Measurements from ENCODE around the gene ABCC4.
"Not testable (repeated sequence)": the region's sequence is repeated elsewhere in the genome, so short reads cannot be mapped to it uniquely, and the experiment has no call there.

The ABCC4 gene

DNA sequence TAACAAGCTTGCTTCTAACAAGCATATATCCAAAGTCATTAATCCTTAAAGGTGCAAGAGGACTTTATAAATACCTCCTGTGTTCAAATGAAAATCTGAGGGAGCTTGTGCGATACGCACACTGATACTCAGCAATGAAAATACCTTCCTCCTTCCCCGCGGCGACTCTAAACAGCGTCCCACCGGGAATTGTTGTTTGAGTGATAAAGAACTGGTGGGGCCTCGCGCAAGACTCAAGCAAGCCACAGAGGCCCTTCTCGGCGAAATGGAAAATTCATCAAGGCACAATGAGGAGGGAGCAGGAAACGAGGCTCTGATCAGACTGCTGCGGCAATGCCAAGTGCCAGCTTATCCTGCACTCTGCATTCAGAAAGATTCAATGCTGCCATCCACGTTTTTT, 126.7 kb downstream of the ABCC4 start:
- Histone ChIP-seq H3K9ac (ENCODE audit: low read length) (no peak overlapping the region), H3K27me3 (replicated peaks; ENCODE audit: control insufficient read depth, insufficient read depth, low read length) (no peaks in the 10 kb centered on the region), H3K4me1 (ENCODE audit: control insufficient read depth, insufficient read depth, low read length) (no peaks in the 10 kb centered on the region), H3K4me3 (ENCODE audit: low read length) (no peak overlapping the region), H3K36me3 (ENCODE audit: control insufficient read depth, insufficient read depth, low read length, severe bottlenecking) (peaks cover 17% of the 10 kb centered on the region), H3K9me3 (ENCODE audit: control insufficient read depth, low read length) (no peaks in the 10 kb centered on the region)
- DNase-seq (ENCODE audit: low read depth) = no peak

DNA sequence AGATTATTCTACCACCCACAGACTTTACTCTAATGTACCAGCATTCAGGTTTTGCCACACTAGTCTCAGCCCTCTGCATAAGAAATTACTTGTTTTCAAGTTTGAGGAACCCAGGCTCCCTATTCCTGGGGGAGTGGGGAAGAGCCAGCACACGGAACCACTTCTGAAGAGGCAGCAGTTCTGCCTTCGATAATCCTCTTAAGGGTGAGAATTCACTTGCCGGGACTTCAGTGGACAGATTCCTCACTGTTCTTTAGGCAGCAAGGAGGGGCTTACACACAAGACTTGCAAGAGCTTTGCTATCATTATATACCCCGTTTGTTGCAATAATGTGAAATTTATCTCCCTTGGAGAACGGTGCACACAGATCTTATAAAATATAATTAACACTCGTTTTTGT, 133.1 kb downstream of the ABCC4 start:
- no peak overlapping the region for H3K4me3 ChIP-seq (ENCODE audit: low read length)
- H3K4me1 ChIP-seq (ENCODE audit: control insufficient read depth, insufficient read depth, low read length) = no peaks in the 10 kb centered on the region
- H3K9me3 ChIP-seq (ENCODE audit: control insufficient read depth, low read length) = no peaks in the 10 kb centered on the region
- peaks cover 11% of the 10 kb centered on the region for H3K36me3 ChIP-seq (ENCODE audit: control insufficient read depth, insufficient read depth, low read length, severe bottlenecking)
- H3K9ac ChIP-seq (ENCODE audit: low read length) = no peak overlapping the region
- no peak for DNase-seq (ENCODE audit: low read depth)
- H3K27me3 ChIP-seq (replicated peaks; ENCODE audit: control insufficient read depth, insufficient read depth, low read length) = no peaks in the 10 kb centered on the region

DNA sequence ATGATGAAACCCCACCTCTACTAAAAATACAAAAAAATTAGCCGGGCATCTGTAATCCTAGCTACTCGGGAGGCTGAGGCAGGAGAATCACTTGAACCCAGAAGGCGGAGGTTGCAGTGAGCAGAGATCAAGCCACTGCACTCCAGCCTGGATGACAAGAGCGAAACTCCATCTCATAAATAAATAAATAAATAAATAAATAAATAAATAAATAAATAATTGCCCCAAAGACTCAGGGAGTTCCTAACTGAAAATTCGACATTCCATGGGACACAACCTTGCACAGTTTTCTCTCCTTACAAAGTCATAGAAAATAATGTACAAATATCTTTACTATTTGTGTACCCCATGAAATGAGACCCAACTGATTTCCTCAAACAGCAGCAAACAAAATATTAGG, 134.2 kb downstream of the ABCC4 start:
- not testable (repeated sequence) for H3K4me3 ChIP-seq (ENCODE audit: low read length); H3K9me3 ChIP-seq (ENCODE audit: control insufficient read depth, low read length); H3K27me3 ChIP-seq (replicated peaks; ENCODE audit: control insufficient read depth, insufficient read depth, low read length); DNase-seq (ENCODE audit: low read depth); H3K4me1 ChIP-seq (ENCODE audit: control insufficient read depth, insufficient read depth, low read length); H3K9ac ChIP-seq (ENCODE audit: low read length)
- peaks cover 11% of the 10 kb centered on the region for H3K36me3 ChIP-seq (ENCODE audit: control insufficient read depth, insufficient read depth, low read length, severe bottlenecking)

DNA sequence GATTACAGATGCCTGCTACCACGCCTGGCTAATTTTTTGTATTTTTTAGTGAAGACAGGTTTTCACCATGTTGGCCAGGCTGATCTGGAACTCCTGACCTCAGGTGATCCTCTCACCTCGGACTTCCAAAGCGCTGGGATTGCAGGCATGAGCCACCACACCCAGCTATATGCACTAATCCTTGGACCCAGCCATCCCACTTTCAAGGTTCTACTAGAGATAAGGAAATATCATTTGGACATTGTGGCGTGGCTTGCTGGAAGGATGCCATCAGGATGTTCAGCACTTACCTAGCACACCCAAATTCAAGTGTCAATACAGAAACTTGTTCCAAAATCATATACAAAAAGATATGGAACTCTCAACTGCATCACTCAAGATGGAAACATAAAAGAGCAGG, 136.4 kb downstream of the ABCC4 start:
- no peaks in the 10 kb centered on the region for H3K4me1 ChIP-seq (ENCODE audit: control insufficient read depth, insufficient read depth, low read length)
- H3K27me3 ChIP-seq (replicated peaks; ENCODE audit: control insufficient read depth, insufficient read depth, low read length) = no peaks in the 10 kb centered on the region
- no peak overlapping the region for H3K9ac ChIP-seq (ENCODE audit: low read length)
- H3K9me3 ChIP-seq (ENCODE audit: control insufficient read depth, low read length) = no peaks in the 10 kb centered on the region
- DNase-seq (ENCODE audit: low read depth) = no peak
- no peak overlapping the region for H3K4me3 ChIP-seq (ENCODE audit: low read length)
- H3K36me3 ChIP-seq (ENCODE audit: control insufficient read depth, insufficient read depth, low read length, severe bottlenecking) = peaks cover 14% of the 10 kb centered on the region

DNA sequence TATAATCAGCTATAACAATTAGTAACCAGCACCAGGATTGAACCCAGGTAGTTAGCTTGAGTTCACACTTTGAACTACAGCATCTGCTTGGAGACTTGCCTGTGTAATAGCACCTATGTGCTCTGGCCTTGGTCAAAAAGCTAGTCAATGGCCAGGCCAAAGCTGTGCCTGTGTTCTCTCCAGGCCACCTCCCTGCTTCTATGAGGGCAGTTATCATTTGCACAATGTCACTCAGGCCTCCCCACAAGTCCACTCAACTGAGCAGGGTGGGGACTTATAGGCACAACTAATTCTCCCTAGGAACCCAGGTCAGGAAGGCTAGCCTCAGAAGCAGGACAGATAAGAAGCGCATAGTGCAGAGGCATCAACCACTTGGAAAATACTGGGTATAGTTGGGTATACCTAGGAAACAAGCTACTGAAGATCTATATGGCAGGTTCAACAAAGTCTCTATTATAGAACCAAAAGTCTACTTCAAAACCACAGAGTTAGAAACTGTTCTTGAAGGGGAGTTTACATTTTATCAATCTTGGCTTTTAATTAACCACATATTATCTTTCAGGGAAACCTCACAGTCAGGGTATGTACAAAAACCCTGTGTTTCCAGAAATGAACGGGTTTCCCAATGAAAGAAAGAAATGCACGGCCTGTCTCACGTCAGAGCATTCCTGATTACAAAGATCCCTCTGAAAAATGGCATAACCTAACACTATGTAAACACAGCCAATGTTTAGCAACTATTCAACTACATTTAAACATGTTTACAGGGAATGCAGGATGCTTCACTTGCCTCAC, 140.9 kb downstream of the ABCC4 start:
- no peak overlapping the region for H3K4me3 ChIP-seq (ENCODE audit: low read length)
- H3K4me1 ChIP-seq (ENCODE audit: control insufficient read depth, insufficient read depth, low read length) = no peaks in the 10 kb centered on the region
- H3K9ac ChIP-seq (ENCODE audit: low read length) = no peak overlapping the region
- no peaks in the 10 kb centered on the region for H3K27me3 ChIP-seq (replicated peaks; ENCODE audit: control insufficient read depth, insufficient read depth, low read length)
- H3K36me3 ChIP-seq (ENCODE audit: control insufficient read depth, insufficient read depth, low read length, severe bottlenecking) = peaks cover 8% of the 10 kb centered on the region
- H3K9me3 ChIP-seq (ENCODE audit: control insufficient read depth, low read length) = no peaks in the 10 kb centered on the region
- DNase-seq (ENCODE audit: low read depth) = peak; percentile 28

DNA sequence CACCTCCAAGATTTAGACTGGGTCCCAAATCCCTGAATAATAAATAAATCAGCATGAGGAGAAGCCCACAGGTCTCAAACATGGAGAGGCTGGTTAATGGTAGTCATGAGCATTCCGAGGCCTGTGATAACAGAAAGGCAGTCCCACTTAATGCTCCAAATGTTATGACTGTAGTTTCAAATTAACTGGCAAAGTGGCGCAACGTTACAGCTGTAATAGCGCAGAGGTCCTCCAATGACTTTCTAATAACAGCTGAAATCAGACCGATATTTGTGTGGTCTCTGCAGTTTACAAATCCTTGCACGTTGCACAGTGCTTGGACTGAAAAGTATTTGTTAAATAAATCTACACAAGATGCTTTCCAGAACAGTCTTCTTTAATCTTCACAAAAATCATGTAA, 141.8 kb downstream of the ABCC4 start:
- no peak overlapping the region for H3K4me3 ChIP-seq (ENCODE audit: low read length)
- no peak overlapping the region for H3K9ac ChIP-seq (ENCODE audit: low read length)
- no peak for DNase-seq (ENCODE audit: low read depth)
- no peaks in the 10 kb centered on the region for H3K9me3 ChIP-seq (ENCODE audit: control insufficient read depth, low read length)
- no peaks in the 10 kb centered on the region for H3K27me3 ChIP-seq (replicated peaks; ENCODE audit: control insufficient read depth, insufficient read depth, low read length)
- H3K36me3 ChIP-seq (ENCODE audit: control insufficient read depth, insufficient read depth, low read length, severe bottlenecking) = peaks cover 8% of the 10 kb centered on the region
- H3K4me1 ChIP-seq (ENCODE audit: control insufficient read depth, insufficient read depth, low read length) = no peaks in the 10 kb centered on the region

DNA sequence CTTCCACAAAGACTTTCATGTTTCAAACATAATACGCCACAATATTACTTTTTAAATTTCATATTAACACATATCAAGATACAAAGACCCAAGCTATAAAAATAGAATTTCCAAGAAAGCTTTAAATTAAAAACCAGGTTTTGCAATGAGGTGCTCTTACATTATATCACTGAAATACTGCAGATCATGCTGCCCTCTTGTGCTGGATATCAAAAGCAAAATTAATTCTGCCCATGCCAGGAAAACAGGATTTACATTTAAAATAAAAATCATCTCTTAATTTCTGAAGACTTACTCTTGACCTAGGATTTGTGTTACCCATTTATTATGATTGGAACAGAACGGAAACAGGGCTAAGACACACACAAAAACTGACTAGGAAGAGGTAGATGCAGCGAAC, 145.0 kb downstream of the ABCC4 start:
- H3K27me3 ChIP-seq (replicated peaks; ENCODE audit: control insufficient read depth, insufficient read depth, low read length) = no peaks in the 10 kb centered on the region
- H3K36me3 ChIP-seq (ENCODE audit: control insufficient read depth, insufficient read depth, low read length, severe bottlenecking) = peaks cover 3% of the 10 kb centered on the region
- H3K4me3 ChIP-seq (ENCODE audit: low read length) = no peak overlapping the region
- peak; percentile 69 for DNase-seq (ENCODE audit: low read depth)
- H3K9ac ChIP-seq (ENCODE audit: low read length) = no peak overlapping the region
- H3K9me3 ChIP-seq (ENCODE audit: control insufficient read depth, low read length) = no peaks in the 10 kb centered on the region
- peaks cover 9% of the 10 kb centered on the region for H3K4me1 ChIP-seq (ENCODE audit: control insufficient read depth, insufficient read depth, low read length)

DNA sequence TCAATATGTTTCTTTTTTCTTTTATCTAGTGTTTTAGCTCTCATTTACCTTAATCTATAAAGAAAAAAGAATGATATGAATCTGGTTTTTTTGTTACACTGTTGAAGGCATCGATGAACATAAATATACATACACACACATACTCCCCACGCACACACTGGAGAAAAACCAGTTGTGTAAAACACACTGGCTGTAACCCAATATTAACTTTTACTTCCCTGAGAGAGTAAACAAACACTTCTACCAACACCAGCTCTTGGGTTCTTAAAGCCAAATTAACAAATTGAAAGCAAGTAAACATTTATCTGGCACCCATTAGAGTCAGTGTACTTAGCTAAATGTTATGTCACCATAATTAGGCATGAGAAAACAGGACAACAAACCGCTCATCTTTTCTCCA, 145.7 kb downstream of the ABCC4 start:
- Histone ChIP-seq H3K36me3 (ENCODE audit: control insufficient read depth, insufficient read depth, low read length, severe bottlenecking) (peaks cover 3% of the 10 kb centered on the region), H3K9ac (ENCODE audit: low read length) (no peak overlapping the region), H3K27me3 (replicated peaks; ENCODE audit: control insufficient read depth, insufficient read depth, low read length) (no peaks in the 10 kb centered on the region), H3K4me3 (ENCODE audit: low read length) (no peak overlapping the region), H3K9me3 (ENCODE audit: control insufficient read depth, low read length) (no peaks in the 10 kb centered on the region), H3K4me1 (ENCODE audit: control insufficient read depth, insufficient read depth, low read length) (peaks cover 9% of the 10 kb centered on the region)
- no peak for DNase-seq (ENCODE audit: low read depth)

DNA sequence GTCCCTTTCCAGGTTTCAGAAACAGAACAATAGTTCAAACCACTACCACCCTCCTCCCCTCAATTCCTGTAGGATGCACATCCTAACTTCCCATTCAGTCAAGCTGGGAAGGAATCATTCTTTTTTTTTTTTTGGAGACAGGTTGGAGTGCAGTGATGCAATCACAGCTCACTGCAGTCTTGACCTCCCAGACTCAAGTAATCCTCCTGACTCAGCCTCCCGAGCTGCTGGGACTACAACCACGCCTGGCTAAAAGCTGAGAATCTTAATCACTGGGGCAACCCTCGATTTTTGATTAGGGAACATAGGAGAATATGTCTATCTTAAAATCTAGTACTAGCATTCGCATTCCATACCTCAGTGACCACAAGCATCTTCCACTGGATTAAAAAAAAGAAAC, 146.2 kb downstream of the ABCC4 start:
- Histone ChIP-seq H3K4me3 (ENCODE audit: low read length) (no peak overlapping the region), H3K27me3 (replicated peaks; ENCODE audit: control insufficient read depth, insufficient read depth, low read length) (no peaks in the 10 kb centered on the region), H3K9ac (ENCODE audit: low read length) (no peak overlapping the region), H3K9me3 (ENCODE audit: control insufficient read depth, low read length) (no peaks in the 10 kb centered on the region), H3K36me3 (ENCODE audit: control insufficient read depth, insufficient read depth, low read length, severe bottlenecking) (peaks cover 1% of the 10 kb centered on the region), H3K4me1 (ENCODE audit: control insufficient read depth, insufficient read depth, low read length) (peaks cover 9% of the 10 kb centered on the region)
- DNase-seq (ENCODE audit: low read depth) = no peak

DNA sequence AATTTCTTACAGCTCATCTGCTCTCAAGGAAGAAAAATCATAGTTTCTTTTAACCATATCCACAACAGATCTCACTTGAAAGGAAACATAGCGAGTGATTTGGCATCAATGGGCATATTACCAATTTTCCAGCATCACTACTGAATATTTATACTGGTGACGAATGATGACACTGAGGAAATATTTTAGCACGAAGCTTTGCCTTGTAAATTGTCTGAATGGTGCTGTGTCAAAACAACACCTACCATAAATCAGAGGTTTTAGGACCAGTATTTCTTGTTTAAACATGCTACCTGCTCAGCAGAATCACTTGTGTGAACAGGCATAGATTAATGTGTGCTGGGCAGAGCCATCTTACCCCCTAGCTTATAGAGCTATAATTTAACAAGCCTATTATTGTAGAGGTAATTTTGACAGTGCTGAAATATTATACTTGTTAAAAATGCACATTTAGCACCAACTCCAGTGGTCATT, 146.8 kb downstream of the ABCC4 start:
- no peak overlapping the region for H3K9ac ChIP-seq (ENCODE audit: low read length)
- DNase-seq (ENCODE audit: low read depth) = no peak

DNA sequence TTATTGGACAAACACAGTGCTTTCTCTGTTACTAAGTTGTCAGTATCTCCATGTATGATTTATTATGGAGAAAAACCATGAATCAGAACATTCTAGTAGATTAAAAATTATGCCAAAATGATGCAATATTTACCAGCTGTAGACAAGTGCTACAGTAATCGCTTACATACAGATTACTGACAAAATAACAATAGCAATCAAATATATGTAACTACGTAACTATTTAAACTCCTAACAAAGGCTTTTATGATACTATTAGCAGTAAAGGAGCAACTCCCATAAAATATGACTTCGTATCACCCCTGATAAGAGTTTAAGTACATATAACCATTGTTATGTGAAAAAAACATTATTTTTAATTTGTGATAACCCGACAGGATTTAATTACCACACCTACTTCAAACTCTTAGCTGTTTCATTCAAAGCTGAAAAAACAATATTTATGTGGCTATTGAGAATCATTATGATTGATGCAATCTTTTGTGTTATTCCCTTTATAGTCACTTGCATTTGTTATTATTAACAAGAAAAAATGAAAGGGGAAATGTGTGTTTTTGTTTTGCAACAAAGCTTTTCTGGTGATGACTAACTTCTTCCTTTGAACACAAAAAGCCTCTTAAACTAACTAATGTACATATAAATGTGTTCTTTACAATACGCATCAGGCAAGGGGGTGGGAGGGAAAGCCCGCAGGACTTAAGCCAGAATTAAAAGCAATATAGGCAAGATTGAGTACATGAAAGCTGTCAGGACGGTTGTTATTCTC, 147.4 kb downstream of the ABCC4 start:
- Histone ChIP-seq H3K4me3 (ENCODE audit: low read length) (no peak overlapping the region), H3K27me3 (replicated peaks; ENCODE audit: control insufficient read depth, insufficient read depth, low read length) (no peaks in the 10 kb centered on the region), H3K9ac (ENCODE audit: low read length) (no peak overlapping the region), H3K4me1 (ENCODE audit: control insufficient read depth, insufficient read depth, low read length) (peaks cover 9% of the 10 kb centered on the region), H3K9me3 (ENCODE audit: control insufficient read depth, low read length) (no peaks in the 10 kb centered on the region), H3K36me3 (ENCODE audit: control insufficient read depth, insufficient read depth, low read length, severe bottlenecking) (no peaks in the 10 kb centered on the region)
- DNase-seq (ENCODE audit: low read depth) = peak; percentile 46

More for the DNA sequence above, 146.8 kb downstream of the ABCC4 start:
- H3K4me1 ChIP-seq (ENCODE audit: control insufficient read depth, insufficient read depth, low read length) = peaks cover 9% of the 10 kb centered on the region
- H3K36me3 ChIP-seq (ENCODE audit: control insufficient read depth, insufficient read depth, low read length, severe bottlenecking) = no peaks in the 10 kb centered on the region
- H3K9me3 ChIP-seq (ENCODE audit: control insufficient read depth, low read length) = no peaks in the 10 kb centered on the region
- no peak overlapping the region for H3K4me3 ChIP-seq (ENCODE audit: low read length)
- H3K27me3 ChIP-seq (replicated peaks; ENCODE audit: control insufficient read depth, insufficient read depth, low read length) = no peaks in the 10 kb centered on the region
